H1 (cell line): ENCODE measurements around the gene MTRFR. TPM values are rescaled to one million over a fixed set of nuclear protein-coding genes. Genes with fewer than 3 reads are reported as not detected.

Source experiments
- CTCF ChIA-PET: fragments of 300-600 bp; sonication (Branson Sonifier 250); formaldehyde crosslinking; loops from one replicate; lab custom pipeline; 2021; ENCODE audit not compliant: partially characterized antibody; lab: Charles Lee
- POLR2A ChIA-PET: fragments of 300-600 bp; sonication (Branson Sonifier 250); formaldehyde crosslinking; loops from one replicate; lab custom pipeline; 2021; ENCODE audit warnings: inconsistent platforms; ENCODE audit not compliant: partially characterized antibody; lab: Charles Lee
- DNase-seq, 2 experiments: peaks; one replicate each; pipeline versions ENCODE4 v3.0.0 to v3.0.0-alpha.2; 2010 to 2022; ENCODE audit warnings: low spot score in 2 of 2, low read depth in 1 of 2, mixed read lengths in 1 of 2
- FAIRE-seq: peaks from 2 replicates; lab custom pipeline; 2011; peaks lifted over from hg19 to GRCh38; lab: Jason Lieb, UNC
- H2AFZ ChIP-seq: 2 replicates; pipeline ENCODE4 v1.8.1; 2012; ENCODE audit warnings: low read length, inconsistent platforms
- H2AK5ac ChIP-seq: 2 replicates; pipeline ENCODE4 v1.6.1; 2013; ENCODE audit warnings: low read depth, low read length
- H2BK120ac ChIP-seq: replicated peaks from 2 replicates; pipeline ENCODE3; 2013; ENCODE audit warnings: low read depth, low read length, inconsistent platforms
- H2BK12ac ChIP-seq: 2 replicates; pipeline ENCODE4 v1.6.1; 2013; ENCODE audit warnings: low read depth, low read length
- H2BK15ac ChIP-seq: 2 replicates; pipeline ENCODE4 v1.6.1; 2013; ENCODE audit warnings: low read length
- H2BK20ac ChIP-seq: 2 replicates; pipeline ENCODE4 v1.6.1; 2013; ENCODE audit warnings: low read length
- H2BK5ac ChIP-seq: 2 replicates; pipeline ENCODE4 v1.6.1; 2013; ENCODE audit warnings: low read depth, low read length
- H3K14ac ChIP-seq: 2 replicates; pipeline ENCODE4 v1.6.1; 2013; ENCODE audit warnings: inconsistent platforms; ENCODE audit not compliant: insufficient read length
- H3K18ac ChIP-seq: 2 replicates; pipeline ENCODE4 v1.6.1; 2013; ENCODE audit warnings: low read length; ENCODE audit errors: extremely low read depth
- H3K23ac ChIP-seq: 2 replicates; pipeline ENCODE4 v1.6.1; 2013; ENCODE audit warnings: inconsistent platforms; ENCODE audit not compliant: insufficient read length
- H3K23me2 ChIP-seq: 2 replicates; pipeline ENCODE4 v1.6.1; 2013; ENCODE audit warnings: low read depth, low read length
- H3K27ac ChIP-seq: 2 replicates; pipeline ENCODE4 v1.6.1; 2011; ENCODE audit warnings: low read depth, low read length, inconsistent platforms
- H3K27me3 ChIP-seq, 4 experiments: replicated peaks in 1 of 4; 1 replicate in 1 of 4; 2 replicates in 3 of 4; pipeline versions ENCODE4 v1.6.1 to v1.8.1; 2011 to 2013; ENCODE audit warnings: low read length in 3 of 4, mild to moderate bottlenecking in 3 of 4, inconsistent platforms in 2 of 4, mixed read lengths in 2 of 4, moderate library complexity in 1 of 4; ENCODE audit not compliant: control insufficient read depth in 3 of 4, insufficient read depth in 3 of 4; ENCODE audit errors: extremely low read depth in 1 of 4
- H3K36me3 ChIP-seq, 4 experiments: 2 replicates each; pipeline versions ENCODE4 v1.6.1 to v1.8.1; 2011 to 2013; ENCODE audit warnings: mild to moderate bottlenecking in 4 of 4, low read length in 3 of 4, moderate library complexity in 2 of 4, control low read depth in 1 of 4, inconsistent platforms in 1 of 4; ENCODE audit not compliant: insufficient read depth in 4 of 4, control insufficient read depth in 2 of 4
- H3K4ac ChIP-seq: replicated peaks from 2 replicates; pipeline ENCODE3; 2013; ENCODE audit warnings: low read length, low read depth, mixed read lengths, inconsistent platforms; ENCODE audit not compliant: insufficient read length
- H3K4me1 ChIP-seq, 4 experiments: replicated peaks in 1 of 4; 1 replicate in 1 of 4; 2 replicates in 3 of 4; pipeline versions ENCODE4 v1.6.1 to v1.8.1; 2011 to 2013; ENCODE audit warnings: low read length in 3 of 4, inconsistent platforms in 2 of 4, mixed read lengths in 1 of 4; ENCODE audit not compliant: insufficient read depth in 4 of 4, control insufficient read depth in 3 of 4
- H3K4me2 ChIP-seq, 2 experiments: 2 replicates each; pipeline versions ENCODE4 v1.6.1 to v1.8.1; 2011 to 2013; ENCODE audit warnings: low read depth in 2 of 2, low read length in 2 of 2, control low read depth in 1 of 2, inconsistent platforms in 1 of 2, mild to moderate bottlenecking in 1 of 2; ENCODE audit not compliant: insufficient read depth in 1 of 2
- H3K4me3 ChIP-seq, 4 experiments: fragments of 200-600, 300-600 bp in 1 of 4; sonication (generic), shearing (Covaris generic), sonication (Bioruptor Twin) in 1 of 4; 2 replicates each; pipeline versions ENCODE4 v1.5.1 to v1.8.1; 2011 to 2016; ENCODE audit warnings: low read length in 4 of 4, low read depth in 3 of 4, control low read depth in 2 of 4, inconsistent platforms in 2 of 4, mild to moderate bottlenecking in 2 of 4, mixed read lengths in 1 of 4, moderate library complexity in 1 of 4; ENCODE audit not compliant: insufficient read depth in 2 of 4; ENCODE audit errors: extremely low read depth in 1 of 4
- H3K56ac ChIP-seq: replicated peaks from 2 replicates; pipeline ENCODE3; 2013; ENCODE audit warnings: low read depth, mild to moderate bottlenecking, mixed read lengths, low read length, inconsistent platforms; ENCODE audit not compliant: insufficient read length
- H3K79me1 ChIP-seq: 2 replicates; pipeline ENCODE4 v1.6.1; 2013; ENCODE audit warnings: low read depth, low read length, control low read depth
- H3K79me2 ChIP-seq, 2 experiments: 2 replicates each; pipeline versions ENCODE4 v1.6.1 to v1.8.1; 2012 to 2013; ENCODE audit warnings: low read length in 2 of 2, mild to moderate bottlenecking in 2 of 2, inconsistent platforms in 1 of 2; ENCODE audit not compliant: insufficient read depth in 2 of 2, control insufficient read depth in 1 of 2
- H3K9ac ChIP-seq, 4 experiments: replicated peaks in 1 of 4; 1 replicate in 1 of 4; 2 replicates in 3 of 4; pipeline versions ENCODE4 v1.6.1 to v1.8.1; 2011 to 2013; ENCODE audit warnings: low read depth in 3 of 4, low read length in 3 of 4, control low read depth in 2 of 4, mild to moderate bottlenecking in 2 of 4, moderate library complexity in 2 of 4, inconsistent platforms in 1 of 4; ENCODE audit errors: extremely low read depth in 1 of 4
- H3K9me3 ChIP-seq, 2 experiments: 2 replicates each; pipeline versions ENCODE4 v1.6.1 to v1.8.1; 2012 to 2013; ENCODE audit warnings: mild to moderate bottlenecking in 2 of 2, moderate library complexity in 2 of 2, control low read depth in 1 of 2, inconsistent platforms in 1 of 2, low read depth in 1 of 2, low read length in 1 of 2, mixed read lengths in 1 of 2; ENCODE audit not compliant: insufficient read depth in 2 of 2
- H4K20me1 ChIP-seq, 2 experiments: replicated peaks in 1 of 2; 2 replicates each; pipeline versions ENCODE3 to v1.8.1; 2011 to 2013; ENCODE audit warnings: inconsistent platforms in 2 of 2, low read length in 2 of 2, mild to moderate bottlenecking in 1 of 2; ENCODE audit not compliant: insufficient read depth in 2 of 2, control insufficient read depth in 1 of 2
- H4K5ac ChIP-seq: 2 replicates; pipeline ENCODE4 v1.6.1; 2013; ENCODE audit warnings: low read length, low read depth, mixed read lengths, inconsistent platforms; ENCODE audit not compliant: insufficient read length
- H4K8ac ChIP-seq: 2 replicates; pipeline ENCODE4 v1.8.0; 2013; ENCODE audit warnings: mild to moderate bottlenecking, moderate library complexity, low read length, inconsistent platforms; ENCODE audit not compliant: insufficient read depth; ENCODE audit errors: extremely low read depth
- H4K91ac ChIP-seq: replicated peaks from 2 replicates; pipeline ENCODE3; 2013; ENCODE audit warnings: low read length, mixed read lengths, inconsistent platforms; ENCODE audit not compliant: insufficient read length
- CEBPB ChIP-seq: IDR thresholded peaks from 2 replicates; pipeline ENCODE4 v1.6.1; 2012; ENCODE audit warnings: low read depth, low read length
- PHF8 ChIP-seq: fragments of 200-600 bp; sonication (generic); conservative IDR thresholded peaks from 2 replicates; pipeline ENCODE4 v1.7.1; 2012; ENCODE audit warnings: low read depth, mild to moderate bottlenecking, inconsistent platforms, low read length, moderate library complexity
- POU5F1 ChIP-seq: IDR thresholded peaks from 2 replicates; pipeline ENCODE4 v1.6.1; 2011; ENCODE audit warnings: low read depth, mild to moderate bottlenecking, low read length, moderate library complexity
- WGBS, 2 experiments: shearing (Covaris generic) in 1 of 2; methylation state at CpG; one replicate each; pipeline versions ENCODE4 v1.1.6 to v1.1.7; 2013 to 2015; ENCODE audit warnings: low lambda C conversion rate in 2 of 2, mixed read lengths in 2 of 2, inconsistent platforms in 1 of 2, low coverage in 1 of 2, missing lambda C conversion rate in 1 of 2; ENCODE audit not compliant: insufficient replicate concordance in 2 of 2, insufficient coverage in 1 of 2, insufficient read length in 1 of 2; ENCODE audit errors: extremely low coverage in 1 of 2, missing lambda C conversion rate in 1 of 2; 5-methylcytosine and 5-hydroxymethylcytosine counted together
- polyA plus RNA-seq, 7 experiments: library from polyadenylated mRNA; depleted of rRNA in 3 of 7; stranded (reverse) in 5 of 7; unstranded in 2 of 7; fragments of >200 nt in 5 of 7; fragments of 200-250 nt in 2 of 7; gene quantifications; 1 replicate in 5 of 7; 2 replicates in 1 of 7; 4 replicates in 1 of 7; pipeline versions ENCODE4 v1.2.1 to v1.2.3, GENCODE V29; 2011 to 2013; ENCODE audit warnings: missing spikeins in 2 of 7, mixed read lengths in 2 of 7
- total RNA-seq: library from RNA; stranded (reverse); fragmentation: NEBNext Ultra II Directional; extraction: Animal tissue kit (Norgen Biotek cat#: 25700); gene quantifications from 2 replicates; pipeline ENCODE4 v1.2.1, GENCODE V29; 2021

The MTRFR gene
- total and polyA plus RNA-seq, 2 of the 8 experiments (the other 6 are each of a cell fraction or from before 2014, with no cell fraction given), result 9.2 to 12.9 TPM

- H2BK120ac ChIP-seq, result no peak overlapping the region
- H3K27me3 ChIP-seq, result no peaks in the 10 kb centered on the region
- TF ChIP-seq POU5F1 (no peak), CEBPB (no peak), PHF8 (no peak)
- FAIRE-seq, result no peak
- no peaks in the 10 kb centered on the region for H3K9me3 ChIP-seq
- no peak overlapping the region for H2AFZ ChIP-seq
- no peak overlapping the region for H4K8ac ChIP-seq
- no peak overlapping the region for H4K5ac ChIP-seq
- no peak overlapping the region for H3K14ac ChIP-seq
- H3K79me1 ChIP-seq, result no peaks in the 10 kb centered on the region
- H3K79me2 ChIP-seq, result no peaks in the 10 kb centered on the region
- H3K56ac ChIP-seq, result no peak overlapping the region
- H2AK5ac ChIP-seq, result no peak overlapping the region
- WGBS, 2 experiments, result 85% methylated on average over 2 of the region's 2 CpGs; no CpG with 5 or more reads in 1 of the 2 experiments
- H3K4me3 ChIP-seq, result no peak overlapping the region
- H3K27ac ChIP-seq, result no peak overlapping the region
- no peak overlapping the region for H3K9ac ChIP-seq
- no peaks in the 10 kb centered on the region for H4K20me1 ChIP-seq
- no peak overlapping the region for H3K23ac ChIP-seq
- CTCF ChIA-PET, result interaction anchor here (0.6 to 1.8 kb wide), 4 partner anchors 14 to 491 kb away, joined by 3 to 5 read pairs (median 3); no protein-coding TSS in a partner anchor
- H4K91ac ChIP-seq, result no peak overlapping the region
- H2BK5ac ChIP-seq, result no peak overlapping the region
- no peaks in the 10 kb centered on the region for H3K23me2 ChIP-seq
- POLR2A ChIA-PET, result interaction anchor here (0.7 to 2.5 kb wide), 2 partner anchors 12 to 134 kb away, joined by 5 to 8 read pairs; no protein-coding TSS in a partner anchor
- no peak overlapping the region for H2BK15ac ChIP-seq
- H3K4me2 ChIP-seq, result no peak overlapping the region
- DNase-seq, result no peak
- H2BK12ac ChIP-seq, result no peak overlapping the region
- H3K4ac ChIP-seq, result no peak overlapping the region
- no peak overlapping the region for H2BK20ac ChIP-seq
- H3K36me3 ChIP-seq, result no peaks in the 10 kb centered on the region
- no peaks in the 10 kb centered on the region for H3K4me1 ChIP-seq
- H3K18ac ChIP-seq, result no peak overlapping the region
Observed at GRCh38 chr12:123280971-123281370, 47.7 kb downstream of the MTRFR start.
